HG03103 (cell line): ENCODE results near the gene AGPAT3.

Source experiments
- ATAC-seq: cut with Tn5 transposase; IDR thresholded peaks from one replicate; pipeline ENCODE4 v1.9.1; 2021; ENCODE audit warnings: low read depth; ENCODE audit not compliant: unreplicated experiment

The AGPAT3 gene

DNA sequence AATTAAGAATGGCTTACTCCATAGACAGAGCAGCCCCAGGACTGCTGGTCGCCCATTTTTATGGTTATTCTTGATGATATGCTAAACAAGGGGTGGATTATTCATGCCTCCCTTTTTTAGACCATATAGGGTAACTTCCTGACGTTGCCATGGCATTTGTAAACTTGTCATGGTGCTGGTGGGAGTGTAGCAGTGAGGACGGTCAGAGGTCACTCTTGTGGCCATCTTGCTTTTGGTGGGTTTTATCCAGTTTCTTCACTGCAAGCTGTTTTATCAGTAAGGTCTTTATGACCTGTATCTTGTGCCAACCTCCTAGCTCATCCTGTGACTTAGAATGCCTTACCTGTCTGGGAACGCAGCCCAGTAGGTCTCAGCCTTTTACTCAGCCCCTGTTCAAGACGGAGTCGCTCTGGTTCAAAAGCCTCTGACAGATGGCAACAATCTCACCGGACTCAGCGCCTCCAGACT, 5.2 kb upstream of the AGPAT3 start:
- no peak for ATAC-seq

DNA sequence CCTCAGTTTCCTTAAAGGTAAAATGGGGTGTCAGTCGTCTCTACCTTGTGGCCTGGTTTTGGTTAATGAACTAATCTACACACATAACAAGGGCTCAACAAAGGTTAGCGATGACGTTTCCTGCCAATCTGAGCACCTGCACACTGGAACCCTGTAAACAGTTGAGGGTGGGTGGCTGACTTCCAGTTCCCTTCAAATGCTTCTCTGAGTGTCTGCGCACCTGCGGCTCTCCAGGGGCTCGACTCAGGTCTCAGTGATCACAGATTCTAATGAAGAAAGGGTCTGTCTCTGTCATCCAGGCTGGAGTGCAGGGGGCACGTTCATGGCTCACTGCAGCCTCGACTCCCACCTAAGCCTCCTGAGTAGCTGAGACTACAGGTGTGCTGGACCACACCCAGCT, 3.3 kb upstream of the AGPAT3 start:
- no peak for ATAC-seq

DNA sequence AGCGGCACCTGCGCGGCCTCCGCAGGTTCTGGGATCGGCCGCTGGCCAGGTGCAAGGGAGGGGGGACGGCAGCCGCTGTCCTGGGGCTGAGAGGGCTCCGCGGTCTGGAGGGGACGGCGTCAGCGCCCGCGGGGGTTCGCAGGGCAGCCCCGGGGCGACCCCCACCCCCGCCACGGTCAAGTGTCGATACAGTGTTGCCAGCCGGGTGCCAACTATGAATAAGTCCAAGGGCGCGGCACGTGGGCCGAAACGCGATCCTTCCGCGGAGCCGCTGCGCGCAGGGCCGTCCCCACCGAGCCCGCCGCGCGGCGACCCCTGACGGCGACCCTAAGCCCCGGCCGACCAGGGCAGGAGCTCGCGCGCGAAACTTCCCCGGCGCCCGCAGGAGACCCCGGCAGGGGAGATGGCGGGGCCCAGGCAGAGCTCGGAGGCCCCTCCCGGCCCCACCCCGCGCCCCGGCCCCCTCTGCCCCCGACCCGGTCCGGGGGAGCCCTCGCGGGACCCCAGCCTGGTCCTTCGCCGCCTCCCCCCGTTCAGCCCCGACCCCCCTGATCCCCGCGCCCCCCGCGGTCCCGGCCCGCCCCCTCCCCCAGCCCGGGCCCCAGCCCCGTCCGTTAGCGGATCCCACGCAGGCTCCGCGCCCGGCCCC, 586 bp upstream of the AGPAT3 start:
- ATAC-seq: no peak

- ATAC-seq: no peak
Observed at GRCh38 chr21:43865540-43866259, 677 bp downstream of the AGPAT3 start.

DNA sequence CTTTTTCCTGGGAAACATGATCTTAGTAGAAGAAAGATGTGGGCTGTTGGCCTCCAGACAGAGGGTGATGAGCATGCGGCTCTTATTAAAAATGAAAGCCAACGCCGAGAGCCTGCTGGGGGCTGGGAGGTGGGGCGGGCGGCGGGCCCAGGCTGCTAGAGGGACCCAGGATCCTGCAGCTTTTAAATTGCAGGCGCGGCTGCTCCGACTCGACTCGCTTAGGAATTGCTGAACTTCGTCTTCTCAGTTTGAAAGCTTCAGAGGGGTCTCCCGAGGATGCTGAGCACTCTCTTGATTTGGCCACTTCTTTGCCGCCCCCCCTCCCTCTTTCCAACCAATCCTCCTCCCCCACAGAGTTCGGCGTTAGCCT, 1.2 kb downstream of the AGPAT3 start:
- ATAC-seq: no peak

DNA sequence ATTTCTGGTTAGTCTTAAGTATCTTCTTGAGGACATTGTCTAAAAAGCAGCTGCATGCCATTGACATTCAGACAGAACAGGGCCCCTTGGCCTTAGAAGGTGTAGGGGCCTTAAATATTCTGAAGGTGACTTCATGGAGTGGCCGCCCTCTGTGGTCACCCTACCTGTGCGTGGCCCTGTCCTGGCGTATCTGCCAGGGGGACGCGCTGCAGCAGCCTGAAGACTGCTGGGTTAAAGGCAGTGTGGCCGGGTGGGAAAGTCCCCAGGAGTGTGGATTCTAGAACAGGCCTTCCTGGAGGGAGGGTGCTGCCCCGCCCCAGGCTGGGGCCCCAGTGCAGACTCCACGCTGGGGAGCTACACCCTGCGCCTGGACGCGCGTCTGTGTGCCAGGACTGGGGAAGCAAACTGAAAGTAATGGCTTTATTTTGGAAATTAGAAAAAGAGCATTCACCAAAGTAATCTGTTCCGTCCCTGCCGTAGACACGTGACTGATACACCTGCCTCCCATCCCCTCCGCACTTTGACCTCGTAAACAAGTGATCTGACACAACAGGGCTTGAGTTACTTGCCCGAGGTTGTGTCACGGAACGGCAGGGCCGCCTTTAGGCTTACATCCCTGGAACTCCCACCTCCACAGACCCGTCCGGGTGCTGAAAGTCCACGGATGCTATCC, 1.8 kb downstream of the AGPAT3 start:
- ATAC-seq: no peak

GRCh38 chr21:43867332-43867703, 2.3 kb downstream of the AGPAT3 start:
- ATAC-seq: no peak

DNA sequence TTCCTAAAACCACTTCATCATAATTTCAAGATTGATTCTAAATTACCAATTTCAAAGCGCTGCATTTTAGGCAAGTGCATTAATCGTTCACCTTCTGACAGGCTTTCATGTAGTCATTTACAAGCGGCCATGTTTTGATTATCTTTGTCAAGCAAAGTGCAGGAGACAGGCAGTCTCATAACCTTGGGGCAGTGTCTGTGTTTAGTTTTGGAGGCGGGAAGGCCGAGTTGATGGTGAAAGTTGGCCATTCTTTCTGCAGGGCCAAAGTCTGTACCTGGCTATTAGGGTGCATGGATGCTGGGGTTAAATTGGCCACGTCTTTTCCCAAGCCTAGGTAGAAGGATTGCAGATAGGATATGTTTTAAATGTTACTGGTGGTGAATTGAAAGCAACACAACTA, 2.9 kb downstream of the AGPAT3 start:
- ATAC-seq: no peak

DNA sequence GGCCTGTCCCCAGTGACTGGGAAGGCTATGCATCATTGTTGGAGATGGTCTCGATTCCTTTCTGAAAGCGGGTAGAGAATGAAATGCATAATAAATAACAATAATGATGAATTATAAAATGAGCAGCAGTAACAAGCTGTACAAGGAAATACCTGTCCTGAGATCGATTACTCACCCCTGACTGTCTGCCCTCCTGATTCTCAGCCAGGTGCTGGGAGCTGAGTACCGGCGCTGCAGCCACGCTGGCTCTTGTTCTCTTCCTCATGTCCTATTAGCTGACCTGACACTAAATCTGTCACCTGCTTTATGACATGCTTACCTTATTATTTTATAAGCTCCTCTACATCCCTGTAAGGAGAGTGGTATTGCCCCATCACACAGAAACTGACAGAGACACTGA, 3.4 kb downstream of the AGPAT3 start:
- ATAC-seq: no peak

DNA sequence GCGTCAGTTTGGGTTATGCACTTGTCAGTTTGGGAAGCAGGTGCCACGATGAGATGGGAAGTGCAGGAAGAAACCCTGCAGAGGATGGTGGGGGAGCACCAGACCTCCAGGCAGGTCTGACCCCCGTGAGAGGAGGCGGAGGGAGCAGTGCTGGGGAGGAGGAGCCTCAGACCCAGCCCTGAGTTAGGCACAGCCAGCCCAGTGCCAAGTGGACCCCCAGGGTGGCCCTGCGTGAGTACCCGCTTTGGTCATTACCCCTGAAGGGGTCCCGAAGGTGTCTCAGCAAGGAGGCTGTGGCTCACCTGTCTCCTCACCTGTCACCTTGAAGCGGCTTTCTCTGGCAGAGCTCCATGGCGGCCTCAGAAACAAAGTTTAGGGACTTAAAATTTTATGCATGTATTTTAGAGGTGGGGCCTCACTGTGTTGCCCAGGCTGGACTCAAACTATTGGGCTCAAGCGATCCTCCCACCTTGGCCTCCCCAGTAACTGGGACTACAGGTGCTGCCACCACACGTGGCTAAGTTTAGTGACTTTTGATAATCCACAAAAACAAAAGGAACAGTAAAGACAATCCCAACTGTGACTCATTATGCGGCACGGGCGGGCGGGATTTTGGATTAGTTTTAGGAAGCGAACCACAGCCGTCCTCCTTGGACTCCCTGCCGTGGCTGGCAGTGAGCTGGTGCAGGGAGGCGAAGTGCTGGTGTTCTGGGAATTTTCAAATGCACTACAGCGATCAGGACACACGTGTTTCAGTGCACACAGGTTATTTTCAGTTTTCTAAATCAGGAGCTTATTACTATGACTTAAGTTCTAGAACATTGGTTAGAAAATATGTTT, 4.7 kb downstream of the AGPAT3 start:
- ATAC-seq: no peak

- no peak for ATAC-seq
Observed at GRCh38 chr21:43871487-43871886, 6.5 kb downstream of the AGPAT3 start.

DNA sequence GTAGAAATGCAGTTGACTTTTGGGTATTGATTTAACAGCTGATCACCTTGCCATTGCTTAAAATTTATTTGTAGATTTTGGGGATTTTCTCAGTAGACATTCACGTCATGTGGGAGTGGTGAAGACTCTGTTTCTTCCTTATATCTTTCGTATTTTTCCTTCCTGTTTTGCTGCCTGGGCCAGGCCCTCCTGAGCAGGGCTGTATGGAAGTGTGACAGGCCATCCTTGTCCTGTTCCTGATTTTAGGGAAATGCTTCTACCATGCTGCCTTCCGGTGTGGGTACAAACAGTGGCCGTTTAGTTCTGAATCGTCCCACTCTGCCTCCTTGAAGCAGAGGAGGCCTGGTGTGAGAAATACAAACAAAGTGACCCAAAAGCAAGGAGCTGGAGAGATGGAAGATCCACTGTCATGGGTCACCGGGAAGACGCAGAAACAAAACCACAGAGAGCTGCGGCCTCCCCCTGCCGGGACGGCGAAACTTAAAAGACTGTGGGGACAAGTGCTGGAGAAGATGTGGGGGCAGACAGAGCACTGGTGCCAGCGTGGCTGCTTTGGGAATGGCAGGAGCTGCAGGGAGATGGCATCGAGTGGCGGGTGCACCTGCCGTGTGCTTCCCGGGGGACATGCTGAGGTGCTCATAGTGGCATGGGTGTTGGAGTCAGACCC, 7.6 kb downstream of the AGPAT3 start:
- no peak for ATAC-seq

DNA sequence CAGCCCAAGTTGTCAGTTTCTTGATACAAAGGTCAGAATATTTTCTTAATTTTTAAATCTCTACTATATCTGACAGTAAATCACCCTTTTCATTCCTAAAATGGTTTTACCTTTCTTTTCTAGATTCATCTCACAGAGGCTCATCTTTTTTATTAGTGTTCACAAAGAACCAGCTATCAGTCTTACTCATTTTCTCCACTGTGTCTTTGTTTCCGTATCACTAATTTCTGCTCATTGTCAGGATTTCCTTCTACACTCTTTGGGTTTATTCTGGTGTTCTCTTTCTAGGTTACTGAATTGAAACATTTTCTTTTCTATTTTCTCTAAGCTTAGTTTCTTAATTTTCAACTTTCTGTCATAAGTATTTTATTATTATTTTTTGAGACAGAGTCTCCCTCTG, 8.7 kb downstream of the AGPAT3 start:
- ATAC-seq: no peak

GRCh38 chr21:43874085-43874805, 9.2 kb downstream of the AGPAT3 start:
- no peak for ATAC-seq

DNA sequence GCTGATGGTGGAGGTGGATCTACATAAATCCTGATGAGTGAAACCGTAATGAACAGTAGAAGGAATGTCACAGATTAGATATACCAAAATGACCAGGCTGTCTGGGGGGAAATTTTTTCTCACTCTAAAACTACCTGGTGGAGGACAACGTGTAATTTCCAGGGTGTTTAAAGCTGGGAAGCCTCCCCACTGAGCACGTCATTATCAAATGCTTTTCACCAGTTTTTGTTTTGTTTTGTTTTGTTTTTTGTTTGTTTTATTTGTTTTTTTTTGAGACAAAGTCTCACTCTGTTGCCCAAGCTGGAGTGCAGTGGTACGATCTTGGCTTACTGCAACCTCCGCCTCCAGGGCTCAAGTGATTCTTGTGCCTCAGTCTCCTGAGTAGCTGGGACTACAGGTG, 11.6 kb downstream of the AGPAT3 start:
- ATAC-seq: no peak

DNA sequence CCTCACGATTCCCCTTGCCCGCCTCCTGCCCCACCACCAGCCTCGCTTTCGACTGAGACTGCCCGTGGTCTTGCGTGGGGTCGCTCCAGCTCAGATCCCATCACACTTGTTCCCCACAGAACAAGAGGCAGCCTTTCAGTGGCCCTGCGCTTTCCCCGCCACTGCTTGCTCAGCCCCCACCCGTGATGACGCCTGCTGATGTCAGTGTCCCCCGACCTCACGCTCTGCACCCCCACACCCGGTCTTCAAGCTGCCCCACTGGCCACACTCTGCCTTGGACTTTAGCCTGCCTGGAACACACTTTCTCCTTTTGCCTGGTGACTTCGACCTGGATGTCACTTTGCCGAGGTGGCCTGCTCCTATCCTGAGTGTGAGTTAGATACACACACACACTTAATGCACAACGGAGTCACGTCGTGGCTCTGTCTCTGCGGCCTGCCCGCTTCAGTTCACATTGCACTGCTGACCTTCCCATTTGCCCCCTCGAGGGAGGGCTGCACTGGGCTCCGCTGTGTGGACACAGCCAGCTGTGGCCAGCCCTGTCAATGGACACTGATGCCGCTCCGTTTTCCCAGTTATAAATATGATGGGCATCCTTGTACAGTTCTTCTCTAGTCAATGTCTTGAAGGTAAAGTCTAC, 13.0 kb downstream of the AGPAT3 start:
- no peak for ATAC-seq

GRCh38 chr21:43879348-43880110, 14.5 kb downstream of the AGPAT3 start:
- ATAC-seq: no peak

GRCh38 chr21:43880111-43880985, 15.3 kb downstream of the AGPAT3 start:
- no peak for ATAC-seq
